HepG2 (cell line): ENCODE results near the gene HCFC1R1. TPM values are rescaled to one million over a fixed set of nuclear protein-coding genes. Genes with fewer than 3 reads are reported as not detected.

Experiments
- GATA4 ChIP-seq: sonication (generic); IDR thresholded peaks from 2 replicates; pipeline ENCODE4 v1.6.1; 2016; ENCODE audit warnings: antibody characterized with exemption, low read depth, borderline replicate concordance
- HMGA1 ChIP-seq: sonication (generic); formaldehyde crosslinking; conservative IDR thresholded peaks from 2 replicates; pipeline ENCODE4 v1.4.0; 2020; ENCODE audit warnings: missing genetic modification reagents
- PPARG ChIP-seq: conservative IDR thresholded peaks from 2 replicates; pipeline ENCODE4 v1.6.1; 2016; ENCODE audit warnings: missing biosample characterization, missing genetic modification reagents
- RAD21 ChIP-seq: fragments of 450-650 bp; formaldehyde crosslinking; IDR thresholded peaks from 2 replicates; pipeline ENCODE4 v1.5.0; 2020; ENCODE audit warnings: mild to moderate bottlenecking
- SOX13 ChIP-seq, 3 experiments: fragments of 450-650 bp in 1 of 3; sonication (generic) in 1 of 3; formaldehyde crosslinking in 1 of 3; IDR thresholded peaks in 2 of 3; conservative IDR thresholded peaks in 1 of 3; 2 replicates each; pipeline versions ENCODE4 v1.5.0 to v1.6.1; 2016 to 2020; ENCODE audit warnings: antibody characterized with exemption in 1 of 3, mild to moderate bottlenecking in 1 of 3, missing compliant biosample characterization in 1 of 3, missing genetic modification reagents in 1 of 3, moderate library complexity in 1 of 3
- SOX5 ChIP-seq: IDR thresholded peaks from 2 replicates; pipeline ENCODE4 v1.6.1; 2016; ENCODE audit warnings: borderline replicate concordance
- TEAD3 ChIP-seq: optimal IDR thresholded peaks from 2 replicates; pipeline ENCODE3; 2016; ENCODE audit warnings: borderline replicate concordance
- TIGD3 ChIP-seq: sonication (generic); formaldehyde crosslinking; IDR thresholded peaks from 2 replicates; pipeline ENCODE4 v1.5.1; 2020; ENCODE audit warnings: mild to moderate bottlenecking, missing genetic modification reagents, borderline replicate concordance
- ZBTB37 ChIP-seq: sonication (generic); formaldehyde crosslinking; IDR thresholded peaks from 2 replicates; pipeline ENCODE4 v1.4.0; 2020; ENCODE audit warnings: mild to moderate bottlenecking, missing genetic modification reagents
- ZBTB39 ChIP-seq: sonication (generic); formaldehyde crosslinking; IDR thresholded peaks from 2 replicates; pipeline ENCODE4 v1.5.0; 2020; ENCODE audit warnings: missing genetic modification reagents
- ZFAT ChIP-seq: sonication (generic); formaldehyde crosslinking; conservative IDR thresholded peaks from 2 replicates; pipeline ENCODE4 v1.8.1; 2023; ENCODE audit warnings: missing genetic modification reagents, inconsistent platforms
- ZMYM3 ChIP-seq: sonication (generic); formaldehyde crosslinking; IDR thresholded peaks from 2 replicates; pipeline ENCODE4 v1.5.1; 2020; ENCODE audit warnings: mild to moderate bottlenecking, missing genetic modification reagents
- ZNF121 ChIP-seq: sonication (generic); formaldehyde crosslinking; IDR thresholded peaks from 2 replicates; pipeline ENCODE4 v1.5.0; 2020; ENCODE audit warnings: mild to moderate bottlenecking, missing genetic modification reagents
- ZNF460 ChIP-seq: sonication (generic); formaldehyde crosslinking; IDR thresholded peaks from 2 replicates; pipeline ENCODE4 v1.5.1; 2020; ENCODE audit warnings: missing genetic modification reagents, mild to moderate bottlenecking, borderline replicate concordance
- ZNF646 ChIP-seq: sonication (generic); formaldehyde crosslinking; IDR thresholded peaks from 2 replicates; pipeline ENCODE4 v1.9.0; 2021; ENCODE audit warnings: mild to moderate bottlenecking, missing genetic modification reagents
- ZNF652 ChIP-seq: IDR thresholded peaks from 2 replicates; pipeline ENCODE4 v1.6.1; 2016; ENCODE audit warnings: low read depth, borderline replicate concordance
- ZNF891 ChIP-seq: sonication (generic); formaldehyde crosslinking; IDR thresholded peaks from 2 replicates; pipeline ENCODE4 v1.5.0; 2020; ENCODE audit warnings: mild to moderate bottlenecking, missing genetic modification reagents
- polyA plus RNA-seq, 8 experiments: library from polyadenylated mRNA; depleted of rRNA in 3 of 8; stranded (reverse) in 7 of 8; unstranded in 1 of 8; fragments of >200 nt; fragmentation: Illumina TruSeq in 4 of 8; extraction: Trizol in 4 of 8; gene quantifications; 2 replicates each; pipeline versions ENCODE4 v1.2.1 to v1.2.3, GENCODE V29; 2011 to 2016; ENCODE audit warnings: low read depth in 4 of 8, missing spikeins in 1 of 8, mixed read lengths in 1 of 8; ENCODE audit not compliant: insufficient read depth in 1 of 8
- total RNA-seq, 5 experiments: library from RNA; depleted of rRNA; stranded (reverse); fragments of >200 nt; fragmentation: Illumina TruSeq; extraction: Trizol; gene quantifications; 2 replicates each; pipeline ENCODE4 v1.2.3, GENCODE V29; 2016; ENCODE audit warnings: low read depth in 1 of 5

Gene HCFC1R1
- total and polyA plus RNA-seq, 2 of the 13 experiments (the other 11 are each of a cell fraction or from before 2014, with no cell fraction given), result 13.8 to 16.1 TPM

- TF ChIP-seq ZBTB39 (CRISPR knock-in tag), result 0 out of 2 replicates have a peak, but pooled peaks have one; percentile 26
- no peak for TF ChIP-seq TIGD3 (CRISPR knock-in tag)
- no peak for TF ChIP-seq ZNF121 (CRISPR knock-in tag)
- TF ChIP-seq PPARG, result no peak
- TF ChIP-seq SOX5 (CRISPR knock-in tag), result peak; percentile 19; the same call in 1 of the 2 replicates
- TF ChIP-seq ZBTB37 (CRISPR knock-in tag), result no peak
- TF ChIP-seq TEAD3 (CRISPR knock-in tag), result peak; percentile 31
- TF ChIP-seq ZFAT (CRISPR knock-in tag), result no peak
- no peak for TF ChIP-seq RAD21
- no peak for TF ChIP-seq ZNF646 (CRISPR knock-in tag)
- TF ChIP-seq ZNF460 (CRISPR knock-in tag), result no peak
- 0 out of 2 replicates have a peak, but pooled peaks have one; percentile 34 for TF ChIP-seq GATA4
- no peak for TF ChIP-seq ZMYM3 (CRISPR knock-in tag)
- no peak for TF ChIP-seq ZNF652 (CRISPR knock-in tag)
- no peak for TF ChIP-seq HMGA1 (CRISPR knock-in tag)
- no peak for TF ChIP-seq SOX13 (IDR thresholded peaks at IDR 0.05)
- no peak for TF ChIP-seq SOX13 (CRISPR knock-in tag; conservative IDR thresholded peaks at IDR 0.05 in 1 of 2, IDR thresholded peaks at IDR 0.05 in 1 of 2)
- TF ChIP-seq ZNF891 (CRISPR knock-in tag), result no peak
Measured at GRCh38 chr16:2980227-2981176, 43.2 kb downstream of the HCFC1R1 start, which contains the start of gene PKMYT1 (continued).
